ENCODE data around the gene TMEM164. TPM values are rescaled to one million over a fixed set of nuclear protein-coding genes. Genes with fewer than 3 reads are reported as not detected.

Gene TMEM164
- total and polyA plus RNA-seq, 10 of the 15 experiments (the other 5 are each of a cell fraction or from before 2014, with no cell fraction given), result 0.61 to 18.3 (median 7.0) TPM

DNA sequence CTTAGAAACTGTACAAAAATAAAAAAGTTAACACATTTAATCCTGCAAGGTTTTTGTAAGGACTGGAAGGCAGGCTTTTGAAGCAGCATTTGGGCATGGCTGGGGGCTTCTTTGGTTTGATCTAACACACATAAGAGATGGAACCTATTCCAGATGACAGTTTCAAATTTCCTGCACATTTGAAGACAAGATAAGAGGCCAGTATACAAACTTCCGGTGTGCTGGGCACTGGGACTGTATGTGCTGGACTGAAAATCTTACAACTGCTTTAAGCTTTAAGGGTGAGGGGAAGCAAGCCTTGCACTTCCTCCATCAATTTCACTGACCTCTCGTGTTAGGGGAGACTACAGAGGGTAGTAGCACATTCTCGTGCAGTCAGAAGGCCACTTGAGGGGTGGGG is 192.1 kb downstream of the TMEM164 start:
- Histone ChIP-seq H3K79me2 (ENCODE audit: control insufficient read depth, insufficient read depth, low read length) (no peaks in the 10 kb centered on the region), H3K4me3 (no peak overlapping the region), H2AFZ (ENCODE audit: control insufficient read depth, low read depth, low read length) (no peak overlapping the region), H3K4me2 (ENCODE audit: control insufficient read depth, insufficient read depth) (no peak overlapping the region), H3K4me1 (ENCODE audit: control insufficient read depth, insufficient read depth, low read length) (no peaks in the 10 kb centered on the region), H3K36me3 (ENCODE audit: control insufficient read depth in 2 of 2, insufficient read depth in 2 of 2, low read length in 1 of 2) (no peaks in the 10 kb centered on the region), H4K20me1 (ENCODE audit: control insufficient read depth, insufficient read depth) (no peaks in the 10 kb centered on the region; the same call in 1 of the 2 replicates), H3K9me3 (replicated peaks; ENCODE audit: control insufficient read depth, insufficient read depth, low read length) (no peaks in the 10 kb centered on the region), H3K27ac (ENCODE audit: control insufficient read depth, insufficient read depth) (no peak overlapping the region), H3K9ac (ENCODE audit: control insufficient read depth, insufficient read depth, low read length) (no peak overlapping the region), H3K27me3 (replicated peaks in 1 of 2; ENCODE audit: control insufficient read depth in 2 of 2, insufficient read depth in 2 of 2, low read length in 1 of 2) (no peaks in the 10 kb centered on the region)
- SMC1A ChIA-PET (ENCODE audit: uncharacterized antibody, unreplicated experiment), result interaction anchor here (1.2 kb wide), 1 partner anchor 12 kb away, joined by 3 read pairs; no protein-coding TSS in a partner anchor
- POLR2A ChIA-PET, result no interaction called here
- RAD21 ChIA-PET (ENCODE audit: unreplicated experiment), result no interaction called here
- ATAC-seq (no peak), DNase-seq (ENCODE audit: low read depth, low spot score) (no peak), FAIRE-seq (no peak)
- CTCF ChIA-PET, result interaction anchor here (1.5 kb wide), 1 partner anchor 39 kb away, joined by 4 read pairs; no protein-coding TSS in a partner anchor
- in situ Hi-C loops (cut with MboI), result no loop called here
- TF ChIP-seq POLR2AphosphoS2 (IDR thresholded peaks at IDR 0.05; ENCODE audit: low read depth, low read length), result no peak
- TF ChIP-seq, protein P1, sequence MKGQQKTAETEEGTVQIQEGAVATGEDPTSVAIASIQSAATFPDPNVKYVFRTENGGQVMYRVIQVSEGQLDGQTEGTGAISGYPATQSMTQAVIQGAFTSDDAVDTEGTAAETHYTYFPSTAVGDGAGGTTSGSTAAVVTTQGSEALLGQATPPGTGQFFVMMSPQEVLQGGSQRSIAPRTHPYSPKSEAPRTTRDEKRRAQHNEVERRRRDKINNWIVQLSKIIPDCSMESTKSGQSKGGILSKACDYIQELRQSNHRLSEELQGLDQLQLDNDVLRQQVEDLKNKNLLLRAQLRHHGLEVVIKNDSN (IDR thresholded peaks at IDR 0.05; ENCODE audit: borderline replicate concordance, extremely low read length, insufficient read depth, low read depth, low read length), result no peak
- TF ChIP-seq, protein P2, sequence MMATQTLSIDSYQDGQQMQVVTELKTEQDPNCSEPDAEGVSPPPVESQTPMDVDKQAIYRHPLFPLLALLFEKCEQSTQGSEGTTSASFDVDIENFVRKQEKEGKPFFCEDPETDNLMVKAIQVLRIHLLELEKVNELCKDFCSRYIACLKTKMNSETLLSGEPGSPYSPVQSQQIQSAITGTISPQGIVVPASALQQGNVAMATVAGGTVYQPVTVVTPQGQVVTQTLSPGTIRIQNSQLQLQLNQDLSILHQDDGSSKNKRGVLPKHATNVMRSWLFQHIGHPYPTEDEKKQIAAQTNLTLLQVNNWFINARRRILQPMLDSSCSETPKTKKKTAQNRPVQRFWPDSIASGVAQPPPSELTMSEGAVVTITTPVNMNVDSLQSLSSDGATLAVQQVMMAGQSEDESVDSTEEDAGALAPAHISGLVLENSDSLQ (IDR thresholded peaks at IDR 0.05), result no peak
- TF ChIP-seq CBX3 (IDR thresholded peaks at IDR 0.05; ENCODE audit: borderline replicate concordance, low read depth), result no peak
- no peak for TF ChIP-seq STAT3 (IDR thresholded peaks at IDR 0.05; ENCODE audit: low read depth, low read length)
- TF ChIP-seq STAT1 (conservative IDR thresholded peaks at IDR 0.05), result no peak
- no peak for TF ChIP-seq RAD21 (IDR thresholded peaks at IDR 0.05; ENCODE audit: insufficient read depth, low read depth, low read length)
- no peak for TF ChIP-seq LARP7 (IDR thresholded peaks at IDR 0.05)
- TF ChIP-seq, protein P3, sequence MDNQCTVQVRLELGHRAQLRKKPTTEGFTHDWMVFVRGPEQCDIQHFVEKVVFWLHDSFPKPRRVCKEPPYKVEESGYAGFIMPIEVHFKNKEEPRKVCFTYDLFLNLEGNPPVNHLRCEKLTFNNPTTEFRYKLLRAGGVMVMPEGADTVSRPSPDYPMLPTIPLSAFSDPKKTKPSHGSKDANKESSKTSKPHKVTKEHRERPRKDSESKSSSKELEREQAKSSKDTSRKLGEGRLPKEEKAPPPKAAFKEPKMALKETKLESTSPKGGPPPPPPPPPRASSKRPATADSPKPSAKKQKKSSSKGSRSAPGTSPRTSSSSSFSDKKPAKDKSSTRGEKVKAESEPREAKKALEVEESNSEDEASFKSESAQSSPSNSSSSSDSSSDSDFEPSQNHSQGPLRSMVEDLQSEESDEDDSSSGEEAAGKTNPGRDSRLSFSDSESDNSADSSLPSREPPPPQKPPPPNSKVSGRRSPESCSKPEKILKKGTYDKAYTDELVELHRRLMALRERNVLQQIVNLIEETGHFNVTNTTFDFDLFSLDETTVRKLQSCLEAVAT (IDR thresholded peaks at IDR 0.05), result no peak
- no peak for TF ChIP-seq EED (IDR thresholded peaks at IDR 0.05; ENCODE audit: low read depth)
- no peak for TF ChIP-seq HDAC2 (IDR thresholded peaks at IDR 0.05)
- TF ChIP-seq SPI1 (IDR thresholded peaks at IDR 0.05; ENCODE audit: borderline replicate concordance, insufficient read depth, low read depth, low read length), result no peak
- TF ChIP-seq, protein P4, sequence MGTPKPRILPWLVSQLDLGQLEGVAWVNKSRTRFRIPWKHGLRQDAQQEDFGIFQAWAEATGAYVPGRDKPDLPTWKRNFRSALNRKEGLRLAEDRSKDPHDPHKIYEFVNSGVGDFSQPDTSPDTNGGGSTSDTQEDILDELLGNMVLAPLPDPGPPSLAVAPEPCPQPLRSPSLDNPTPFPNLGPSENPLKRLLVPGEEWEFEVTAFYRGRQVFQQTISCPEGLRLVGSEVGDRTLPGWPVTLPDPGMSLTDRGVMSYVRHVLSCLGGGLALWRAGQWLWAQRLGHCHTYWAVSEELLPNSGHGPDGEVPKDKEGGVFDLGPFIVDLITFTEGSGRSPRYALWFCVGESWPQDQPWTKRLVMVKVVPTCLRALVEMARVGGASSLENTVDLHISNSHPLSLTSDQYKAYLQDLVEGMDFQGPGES (IDR thresholded peaks at IDR 0.05), result no peak
- TF ChIP-seq, protein P5, sequence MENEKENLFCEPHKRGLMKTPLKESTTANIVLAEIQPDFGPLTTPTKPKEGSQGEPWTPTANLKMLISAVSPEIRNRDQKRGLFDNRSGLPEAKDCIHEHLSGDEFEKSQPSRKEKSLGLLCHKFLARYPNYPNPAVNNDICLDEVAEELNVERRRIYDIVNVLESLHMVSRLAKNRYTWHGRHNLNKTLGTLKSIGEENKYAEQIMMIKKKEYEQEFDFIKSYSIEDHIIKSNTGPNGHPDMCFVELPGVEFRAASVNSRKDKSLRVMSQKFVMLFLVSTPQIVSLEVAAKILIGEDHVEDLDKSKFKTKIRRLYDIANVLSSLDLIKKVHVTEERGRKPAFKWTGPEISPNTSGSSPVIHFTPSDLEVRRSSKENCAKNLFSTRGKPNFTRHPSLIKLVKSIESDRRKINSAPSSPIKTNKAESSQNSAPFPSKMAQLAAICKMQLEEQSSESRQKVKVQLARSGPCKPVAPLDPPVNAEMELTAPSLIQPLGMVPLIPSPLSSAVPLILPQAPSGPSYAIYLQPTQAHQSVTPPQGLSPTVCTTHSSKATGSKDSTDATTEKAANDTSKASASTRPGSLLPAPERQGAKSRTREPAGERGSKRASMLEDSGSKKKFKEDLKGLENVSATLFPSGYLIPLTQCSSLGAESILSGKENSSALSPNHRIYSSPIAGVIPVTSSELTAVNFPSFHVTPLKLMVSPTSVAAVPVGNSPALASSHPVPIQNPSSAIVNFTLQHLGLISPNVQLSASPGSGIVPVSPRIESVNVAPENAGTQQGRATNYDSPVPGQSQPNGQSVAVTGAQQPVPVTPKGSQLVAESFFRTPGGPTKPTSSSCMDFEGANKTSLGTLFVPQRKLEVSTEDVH (IDR thresholded peaks at IDR 0.05; ENCODE audit: low read depth, partially characterized antibody), result no peak
- no peak for TF ChIP-seq IKZF2 (IDR thresholded peaks at IDR 0.05)
- TF ChIP-seq ZNF207 (IDR thresholded peaks at IDR 0.05; ENCODE audit: borderline replicate concordance), result no peak
- TF ChIP-seq, protein P6, sequence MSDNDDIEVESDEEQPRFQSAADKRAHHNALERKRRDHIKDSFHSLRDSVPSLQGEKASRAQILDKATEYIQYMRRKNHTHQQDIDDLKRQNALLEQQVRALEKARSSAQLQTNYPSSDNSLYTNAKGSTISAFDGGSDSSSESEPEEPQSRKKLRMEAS (IDR thresholded peaks at IDR 0.05; ENCODE audit: low read depth, low read length), result no peak
- no peak for TF ChIP-seq ZNF217 (IDR thresholded peaks at IDR 0.05)
- BruUV-seq (replicated peaks), result no TSS peak
- intact Hi-C loops (cut with micrococcal nuclease; ENCODE audit: unreplicated experiment), result no loop called here
- 29% methylated on average over 3 of the region's 3 CpGs for WGBS (ENCODE audit: insufficient coverage, insufficient replicate concordance, low lambda C conversion rate, missing lambda C conversion rate)

Data from GM12878 (cell line).